Neural cell (in vitro differentiated cells): ENCODE data around the gene MAGT1. TPM values are rescaled to one million over a fixed set of nuclear protein-coding genes. Genes with fewer than 3 reads are reported as not detected.
A peak's percentile ranks its signal among the peaks of the same experiment; 100 is the strongest.

Source experiments
- H2AFZ ChIP-seq: fragments of 200-600, 300-800 bp; sonication (generic), shearing (Covaris generic); 2 replicates; pipeline ENCODE4 v1.6.0; 2014; ENCODE audit warnings: low read depth, mild to moderate bottlenecking, antibody characterized with exemption, low read length, moderate library complexity
- H3F3A ChIP-seq: fragments of 200-600 bp; shearing (Covaris generic); 2 replicates; pipeline ENCODE4 v1.6.1; 2016; ENCODE audit warnings: mild to moderate bottlenecking, moderate library complexity, mixed read lengths, antibody characterized with exemption, low read length; ENCODE audit not compliant: insufficient read depth, poor library complexity, severe bottlenecking
- H3K27ac ChIP-seq: fragments of 200-600, 300-800 bp; sonication (generic), shearing (Covaris generic); 2 replicates; pipeline ENCODE4 v1.5.1; 2014; ENCODE audit warnings: mild to moderate bottlenecking, low read length, moderate library complexity
- H3K27me3 ChIP-seq: fragments of 300-800, 200-600 bp; sonication (generic), shearing (Covaris generic); 2 replicates; pipeline ENCODE4 v1.6.0; 2014; ENCODE audit warnings: mild to moderate bottlenecking, low read depth, low read length, moderate library complexity; ENCODE audit not compliant: insufficient read depth
- H3K36me3 ChIP-seq: fragments of 300-800, 200-600 bp; sonication (generic), shearing (Covaris generic); 2 replicates; pipeline ENCODE4 v1.5.1; 2014; ENCODE audit warnings: mild to moderate bottlenecking, antibody characterized with exemption, low read length, moderate library complexity; ENCODE audit not compliant: insufficient read depth
- H3K4me2 ChIP-seq: fragments of 300-800, 200-600 bp; sonication (generic), shearing (Covaris generic); 2 replicates; pipeline ENCODE4 v1.6.0; 2014; ENCODE audit warnings: mild to moderate bottlenecking, low read length
- H3K4me3 ChIP-seq: fragments of 300-800, 200-600 bp; sonication (generic), shearing (Covaris generic); 2 replicates; pipeline ENCODE4 v1.5.1; 2014; ENCODE audit warnings: mild to moderate bottlenecking, low read length, moderate library complexity
- H3K79me2 ChIP-seq: fragments of 200-600 bp; shearing (Covaris generic); replicated peaks from 2 replicates; pipeline ENCODE4 v1.6.0; 2014; ENCODE audit warnings: mild to moderate bottlenecking, low read length, moderate library complexity; ENCODE audit not compliant: insufficient read depth
- H3K9ac ChIP-seq: fragments of 300-800, 200-600 bp; sonication (generic), shearing (Covaris generic); 2 replicates; pipeline ENCODE4 v1.6.1; 2016; ENCODE audit warnings: mild to moderate bottlenecking, low read length, mixed read lengths
- H3K9me2 ChIP-seq: fragments of 200-600 bp; shearing (Covaris generic); 2 replicates; pipeline ENCODE4 v1.6.1; 2016; ENCODE audit warnings: mild to moderate bottlenecking, low read length, mixed read lengths; ENCODE audit not compliant: insufficient read depth
- H3K9me3 ChIP-seq: fragments of 200-600, 300-800 bp; sonication (generic), shearing (Covaris generic); 2 replicates; pipeline ENCODE4 v1.6.1; 2016; ENCODE audit warnings: mild to moderate bottlenecking, mixed run types, low read length, moderate library complexity, mixed read lengths
- H4K20me1 ChIP-seq: fragments of 200-600 bp; shearing (Covaris generic); 2 replicates; pipeline ENCODE4 v1.6.1; 2016; ENCODE audit warnings: mild to moderate bottlenecking, mixed run types; ENCODE audit not compliant: insufficient read depth
- CTCF ChIP-seq: fragments of 450-650 bp; IDR thresholded peaks from 2 replicates; pipeline ENCODE4 v1.5.1; 2014; ENCODE audit warnings: antibody characterized with exemption, mild to moderate bottlenecking, moderate library complexity; ENCODE audit not compliant: poor library complexity, severe bottlenecking
- EP300 ChIP-seq: fragments of 450-650 bp; conservative IDR thresholded peaks from 2 replicates; pipeline ENCODE4 v1.6.1; 2014; ENCODE audit warnings: antibody characterized with exemption, mild to moderate bottlenecking, moderate library complexity; ENCODE audit not compliant: poor library complexity, severe bottlenecking
- EZH2 ChIP-seq: fragments of 200-600, 300-800 bp; shearing (Covaris generic), sonication (generic); IDR thresholded peaks from 2 replicates; pipeline ENCODE4 v1.6.1; 2014; ENCODE audit warnings: antibody characterized with exemption, low read length, borderline replicate concordance, mild to moderate bottlenecking; ENCODE audit not compliant: insufficient read depth, poor library complexity, severe bottlenecking
- MXI1 ChIP-seq: fragments of 450-650 bp; conservative IDR thresholded peaks from 2 replicates; pipeline ENCODE4 v1.6.1; 2014; ENCODE audit warnings: antibody characterized with exemption, mild to moderate bottlenecking; ENCODE audit not compliant: poor library complexity, severe bottlenecking
- POLR2AphosphoS5 ChIP-seq: IDR thresholded peaks from 2 replicates; pipeline ENCODE4 v1.6.1; 2012
- RAD21 ChIP-seq: fragments of 450-650 bp; conservative IDR thresholded peaks from 2 replicates; pipeline ENCODE4 v1.6.1; 2014; ENCODE audit warnings: antibody characterized with exemption, mild to moderate bottlenecking, moderate library complexity
- REST ChIP-seq: IDR thresholded peaks from 2 replicates; pipeline ENCODE4 v1.6.1; 2012; ENCODE audit warnings: borderline replicate concordance
- SMC3 ChIP-seq: fragments of 450-650 bp; conservative IDR thresholded peaks from 2 replicates; pipeline ENCODE4 v1.6.1; 2014; ENCODE audit warnings: antibody characterized with exemption, mild to moderate bottlenecking, moderate library complexity; ENCODE audit not compliant: poor library complexity
- TAF1 ChIP-seq: IDR thresholded peaks from 2 replicates; pipeline ENCODE4 v1.6.1; 2012; ENCODE audit warnings: low read depth
- polyA plus RNA-seq: library from polyadenylated mRNA; depleted of rRNA; stranded (reverse); fragments of >200 nt; gene quantifications from 2 replicates; pipeline ENCODE4 v1.2.3, GENCODE V29; 2014

Gene MAGT1
- polyA plus RNA-seq, 1 donor from 2014 or later = 3.6 TPM

GRCh38 chrX:77901506-77901905 is 6.3 kb upstream of the MAGT1 start:
- H3K27me3 ChIP-seq = no peaks in the 10 kb centered on the region
- H3K4me3 ChIP-seq = peak overlapping the region; percentile 78
- no peaks in the 10 kb centered on the region for H3K9me2 ChIP-seq
- no peaks in the 10 kb centered on the region for H4K20me1 ChIP-seq
- peaks cover 26% of the 10 kb centered on the region for H3K79me2 ChIP-seq
- no peak for TF ChIP-seq TAF1
- TF ChIP-seq MXI1 = no peak
- no peak for TF ChIP-seq RAD21
- no peak for TF ChIP-seq EP300
- no peak for TF ChIP-seq REST
- TF ChIP-seq POLR2AphosphoS5 = no peak
- TF ChIP-seq EZH2 = no peak
- no peak for TF ChIP-seq CTCF
- TF ChIP-seq SMC3 = no peak
- H3K9ac ChIP-seq = no peak overlapping the region
- no peaks in the 10 kb centered on the region for H3F3A ChIP-seq
- H3K27ac ChIP-seq = no peak overlapping the region
- H3K4me2 ChIP-seq = no peak overlapping the region
- no peaks in the 10 kb centered on the region for H3K9me3 ChIP-seq
- H3K36me3 ChIP-seq = no peaks in the 10 kb centered on the region
- H2AFZ ChIP-seq = no peak overlapping the region

- Histone ChIP-seq H3K9me3 (no peaks in the 10 kb centered on the region), H4K20me1 (no peaks in the 10 kb centered on the region), H3K4me2 (peak overlapping the region; percentile 43), H3K27ac (peak overlapping the region; percentile 95), H3K79me2 (peaks cover 26% of the 10 kb centered on the region), H3K36me3 (no peaks in the 10 kb centered on the region), H3F3A (no peaks in the 10 kb centered on the region), H2AFZ (no peak overlapping the region), H3K27me3 (no peaks in the 10 kb centered on the region), H3K9ac (no peak overlapping the region), H3K9me2 (no peaks in the 10 kb centered on the region), H3K4me3 (peak overlapping the region; percentile 78)
- TF ChIP-seq EZH2 (no peak), MXI1 (no peak), TAF1 (no peak), REST (no peak), EP300 (no peak), POLR2AphosphoS5 (no peak), CTCF (no peak), RAD21 (no peak), SMC3 (no peak)
Measured at GRCh38 chrX:77900688-77901087, 5.5 kb upstream of the MAGT1 start.
